Activated B cell treated with CpG ODN at 0.5 μM for 24 hours (primary cell): ENCODE data around the gene MSI2. TPM values are rescaled to one million over a fixed set of nuclear protein-coding genes. Genes with fewer than 3 reads are reported as not detected.

ENCODE experiments used
- ATAC-seq: fragments of 200-7000 bp; cut with Tn5 transposase; one replicate; pipeline ENCODE4 v1.10.0; 2021; ENCODE audit warnings: low read depth, mild to moderate bottlenecking, moderate library complexity
- CTCF ChIA-PET: fragments of 350-600 bp; sonication (Branson Sonifier 250); formaldehyde crosslinking; loops from one replicate; lab custom pipeline; 2021; ENCODE audit warnings: antibody characterized with exemption; lab: Charles Lee
- POLR2A ChIA-PET: fragments of 350-600 bp; sonication (Branson Sonifier 250); formaldehyde crosslinking; loops from one replicate; lab custom pipeline; 2021; ENCODE audit warnings: antibody characterized with exemption; lab: Charles Lee
- DNase-seq: peaks from one replicate; pipeline ENCODE4 v3.0.0; 2022
- H3K27ac Mint-ChIP-seq: one replicate; pipeline ENCODE4 v1.8.0; 2020; ENCODE audit warnings: mixed read lengths
- H3K27me3 Mint-ChIP-seq: one replicate; pipeline ENCODE4 v1.8.0; 2021; ENCODE audit warnings: mixed read lengths
- H3K36me3 Mint-ChIP-seq: one replicate; pipeline ENCODE4 v1.8.0; 2021; ENCODE audit warnings: low read depth, mixed read lengths
- H3K4me1 Mint-ChIP-seq: one replicate; pipeline ENCODE4 v1.8.0; 2021; ENCODE audit warnings: mixed read lengths
- H3K4me3 Mint-ChIP-seq: one replicate; pipeline ENCODE4 v1.8.0; 2020; ENCODE audit warnings: mild to moderate bottlenecking, mixed read lengths
- H3K9me3 Mint-ChIP-seq: one replicate; pipeline ENCODE4 v1.8.0; 2020; ENCODE audit warnings: mixed read lengths
- CTCF ChIP-seq: fragments of 200-600 bp; IDR thresholded peaks from one replicate; pipeline ENCODE4 v1.8.0; 2022; ENCODE audit warnings: antibody characterized with exemption, mild to moderate bottlenecking
- intact Hi-C: fragments of 100-400 bp; cut with micrococcal nuclease; formaldehyde crosslinking; loops from one replicate; pipeline ENCODE4 v1.15.1; 2024
- total RNA-seq: library from RNA; stranded (reverse); gene quantifications from 2 replicates; pipeline ENCODE4 v1.2.3, GENCODE V29; 2022

The MSI2 gene
- total RNA-seq, 1 donor from 2014 or later, result 102 TPM

- no peak for TF ChIP-seq CTCF
- H3K27me3 Mint-ChIP-seq, result no peaks in the 10 kb centered on the region
- H3K27ac Mint-ChIP-seq, result no peak overlapping the region
- ATAC-seq (no peak), DNase-seq (no peak)
- H3K9me3 Mint-ChIP-seq, result peaks cover 3% of the 10 kb centered on the region
- H3K4me1 Mint-ChIP-seq, result peaks cover 44% of the 10 kb centered on the region
- H3K36me3 Mint-ChIP-seq, result peaks cover 7% of the 10 kb centered on the region
- ChIA-PET CTCF (no interaction called here), POLR2A (no interaction called here)
- intact Hi-C loops, result no loop called here
- H3K4me3 Mint-ChIP-seq, result no peak overlapping the region
These were observed 164.7 kb downstream of the MSI2 start for GRCh38 chr17:57420734-57421717.

GRCh38 chr17:57422574-57423164 lies 166.3 kb downstream of the MSI2 start:
- ATAC-seq (peak; percentile 93), DNase-seq (no peak)
- Mint-ChIP-seq H3K4me3 (peak overlapping the region; percentile 35), H3K27ac (peak overlapping the region; percentile 50), H3K4me1 (peaks cover 46% of the 10 kb centered on the region), H3K36me3 (peaks cover 7% of the 10 kb centered on the region), H3K9me3 (no peaks in the 10 kb centered on the region), H3K27me3 (no peaks in the 10 kb centered on the region)
- CTCF ChIA-PET, result no interaction called here
- POLR2A ChIA-PET, result no interaction called here
- intact Hi-C loops, result loop anchor here (1.0 to 2.0 kb wide), 2 partner anchors 18 to 41 kb away; no protein-coding TSS in a partner anchor
- no peak for TF ChIP-seq CTCF

- intact Hi-C loops, result loop anchor here (2.0 kb wide), 1 partner anchor 17 kb away; no protein-coding TSS in a partner anchor
- no peak for TF ChIP-seq CTCF
- DNase-seq (no peak), ATAC-seq (no peak)
- peaks cover 44% of the 10 kb centered on the region for H3K4me1 Mint-ChIP-seq
- no peak overlapping the region for H3K27ac Mint-ChIP-seq
- H3K9me3 Mint-ChIP-seq, result no peaks in the 10 kb centered on the region
- no peak overlapping the region for H3K4me3 Mint-ChIP-seq
- POLR2A ChIA-PET, result no interaction called here
- H3K27me3 Mint-ChIP-seq, result no peaks in the 10 kb centered on the region
- peaks cover 7% of the 10 kb centered on the region for H3K36me3 Mint-ChIP-seq
- CTCF ChIA-PET, result no interaction called here
These were observed 167.2 kb downstream of the MSI2 start for GRCh38 chr17:57423541-57423940.

- POLR2A ChIA-PET, result no interaction called here
- Mint-ChIP-seq H3K27ac (no peak overlapping the region), H3K4me3 (no peak overlapping the region), H3K4me1 (peaks cover 44% of the 10 kb centered on the region), H3K9me3 (no peaks in the 10 kb centered on the region), H3K36me3 (peaks cover 7% of the 10 kb centered on the region), H3K27me3 (no peaks in the 10 kb centered on the region)
- CTCF ChIA-PET, result no interaction called here
- DNase-seq (no peak), ATAC-seq (no peak)
- intact Hi-C loops, result no loop called here
- no peak for TF ChIP-seq CTCF
These were observed 167.9 kb downstream of the MSI2 start for GRCh38 chr17:57424273-57424672.

- Mint-ChIP-seq H3K27ac (no peak overlapping the region), H3K9me3 (no peaks in the 10 kb centered on the region), H3K4me1 (peaks cover 44% of the 10 kb centered on the region), H3K27me3 (no peaks in the 10 kb centered on the region), H3K4me3 (no peak overlapping the region), H3K36me3 (peaks cover 7% of the 10 kb centered on the region)
- ChIA-PET CTCF (no interaction called here), POLR2A (no interaction called here)
- intact Hi-C loops, result no loop called here
- DNase-seq (no peak), ATAC-seq (no peak)
- TF ChIP-seq CTCF, result no peak
These were observed 168.5 kb downstream of the MSI2 start for GRCh38 chr17:57424777-57425188.
